NCI-H1048 (cell line): ENCODE measurements around the gene NUP205.

Experiments used
- DNase-seq: peaks from one replicate; lab custom pipeline; 2025; lab: John Stamatoyannopoulos, UW

NUP205 gene, protein sequence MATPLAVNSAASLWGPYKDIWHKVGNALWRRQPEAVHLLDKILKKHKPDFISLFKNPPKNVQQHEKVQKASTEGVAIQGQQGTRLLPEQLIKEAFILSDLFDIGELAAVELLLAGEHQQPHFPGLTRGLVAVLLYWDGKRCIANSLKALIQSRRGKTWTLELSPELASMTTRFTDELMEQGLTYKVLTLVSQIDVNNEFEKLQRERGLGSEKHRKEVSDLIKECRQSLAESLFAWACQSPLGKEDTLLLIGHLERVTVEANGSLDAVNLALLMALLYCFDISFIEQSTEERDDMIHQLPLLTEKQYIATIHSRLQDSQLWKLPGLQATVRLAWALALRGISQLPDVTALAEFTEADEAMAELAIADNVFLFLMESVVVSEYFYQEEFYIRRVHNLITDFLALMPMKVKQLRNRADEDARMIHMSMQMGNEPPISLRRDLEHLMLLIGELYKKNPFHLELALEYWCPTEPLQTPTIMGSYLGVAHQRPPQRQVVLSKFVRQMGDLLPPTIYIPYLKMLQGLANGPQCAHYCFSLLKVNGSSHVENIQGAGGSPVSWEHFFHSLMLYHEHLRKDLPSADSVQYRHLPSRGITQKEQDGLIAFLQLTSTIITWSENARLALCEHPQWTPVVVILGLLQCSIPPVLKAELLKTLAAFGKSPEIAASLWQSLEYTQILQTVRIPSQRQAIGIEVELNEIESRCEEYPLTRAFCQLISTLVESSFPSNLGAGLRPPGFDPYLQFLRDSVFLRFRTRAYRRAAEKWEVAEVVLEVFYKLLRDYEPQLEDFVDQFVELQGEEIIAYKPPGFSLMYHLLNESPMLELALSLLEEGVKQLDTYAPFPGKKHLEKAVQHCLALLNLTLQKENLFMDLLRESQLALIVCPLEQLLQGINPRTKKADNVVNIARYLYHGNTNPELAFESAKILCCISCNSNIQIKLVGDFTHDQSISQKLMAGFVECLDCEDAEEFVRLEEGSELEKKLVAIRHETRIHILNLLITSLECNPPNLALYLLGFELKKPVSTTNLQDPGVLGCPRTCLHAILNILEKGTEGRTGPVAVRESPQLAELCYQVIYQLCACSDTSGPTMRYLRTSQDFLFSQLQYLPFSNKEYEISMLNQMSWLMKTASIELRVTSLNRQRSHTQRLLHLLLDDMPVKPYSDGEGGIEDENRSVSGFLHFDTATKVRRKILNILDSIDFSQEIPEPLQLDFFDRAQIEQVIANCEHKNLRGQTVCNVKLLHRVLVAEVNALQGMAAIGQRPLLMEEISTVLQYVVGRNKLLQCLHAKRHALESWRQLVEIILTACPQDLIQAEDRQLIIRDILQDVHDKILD (N-terminal part only)

DNA sequence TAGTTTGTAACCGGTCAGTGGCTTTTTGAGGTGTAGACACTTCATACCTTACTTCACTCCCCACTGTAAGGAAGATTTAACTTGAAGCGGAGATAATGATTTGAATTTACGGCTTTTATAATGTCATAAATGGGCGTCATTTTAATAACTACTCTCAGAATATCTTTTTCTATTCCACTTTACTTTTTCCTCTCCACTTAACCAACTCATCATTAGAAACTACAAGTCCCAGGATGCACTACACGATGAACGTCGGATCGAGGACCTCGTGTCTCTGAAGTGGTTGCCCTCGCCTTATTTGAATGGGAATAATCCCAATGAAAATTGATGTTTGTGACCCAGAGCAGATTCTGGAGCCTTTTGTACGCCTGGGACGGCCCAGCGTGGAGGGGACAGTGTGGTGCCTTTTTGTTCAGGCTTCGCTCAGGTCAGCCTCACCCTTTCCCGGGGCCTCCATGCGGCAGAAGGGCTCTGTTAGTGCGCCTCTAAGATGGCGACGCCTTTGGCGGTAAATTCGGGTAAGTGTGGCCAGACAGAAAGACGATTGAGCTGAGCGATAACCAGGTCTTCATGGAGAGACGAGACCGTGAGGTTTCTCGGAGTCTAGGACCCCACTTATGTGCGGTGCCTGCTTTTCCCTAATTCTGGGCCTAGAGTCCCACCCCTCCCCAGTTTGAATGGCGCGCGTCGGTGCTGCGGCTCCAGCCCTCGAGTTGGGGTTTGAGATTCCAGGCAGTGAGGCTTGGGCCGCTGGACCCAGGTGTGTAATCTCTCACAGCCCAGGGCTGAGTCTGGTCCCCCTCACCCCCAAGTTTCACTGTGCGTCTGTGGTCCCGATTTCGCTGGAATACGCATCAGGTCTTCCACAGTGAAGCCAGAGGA lies at the start of gene NUP205:
NUP205 (plus strand) TSS at position 463 of the 882 bp plus-strand sequence; CDS start at position 491, 28 bp downstream.
- peak; percentile 87 for DNase-seq

DNA sequence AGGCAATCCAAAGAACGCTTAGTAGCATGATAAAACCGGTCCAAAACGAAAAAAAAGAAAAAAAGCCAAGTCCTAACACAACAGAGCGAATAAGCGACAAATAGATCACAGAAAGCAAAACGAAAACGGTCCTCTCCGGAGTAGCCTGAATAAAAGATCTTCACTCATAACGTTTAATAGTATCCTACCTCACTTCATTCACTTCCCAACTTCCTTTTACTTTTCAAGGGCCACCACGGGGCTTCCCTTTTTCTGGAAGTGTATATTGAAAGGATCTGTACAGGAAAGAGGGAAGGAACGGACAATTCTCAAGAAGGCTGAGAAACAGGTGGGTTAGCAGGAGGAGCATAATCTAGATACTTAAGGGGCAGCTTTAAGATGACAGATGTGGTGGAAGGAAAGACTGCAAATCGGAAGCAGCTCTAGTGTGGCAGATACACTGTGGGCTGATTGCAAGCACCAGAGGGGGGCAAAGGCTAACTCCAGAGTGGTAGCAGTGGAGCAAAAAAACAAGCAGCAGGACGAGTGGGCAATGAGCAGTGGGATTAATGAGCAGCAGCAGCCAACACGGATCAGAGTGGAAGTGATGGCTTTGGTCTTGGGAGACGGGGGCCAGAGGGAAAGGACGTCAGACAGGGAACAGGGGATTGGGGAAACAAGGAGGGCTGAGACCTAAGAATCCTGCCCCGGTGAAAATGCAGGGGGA lies 48.7 kb upstream of the NUP205 start:
- no peak for DNase-seq

DNA sequence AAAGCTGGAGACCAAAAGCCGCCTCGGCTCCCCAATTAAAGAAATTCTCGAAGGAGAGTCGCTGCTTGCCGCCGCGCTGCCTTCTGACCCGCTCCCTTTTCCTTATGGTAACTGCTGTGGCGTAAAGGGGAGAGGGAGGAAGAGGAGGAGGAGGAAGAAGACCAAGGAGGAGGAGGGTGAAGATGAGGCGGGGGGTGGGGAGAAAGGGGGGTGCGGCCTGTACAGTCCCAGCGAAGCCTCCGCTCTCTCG lies 48.2 kb upstream of the NUP205 start:
- DNase-seq: no peak

DNA sequence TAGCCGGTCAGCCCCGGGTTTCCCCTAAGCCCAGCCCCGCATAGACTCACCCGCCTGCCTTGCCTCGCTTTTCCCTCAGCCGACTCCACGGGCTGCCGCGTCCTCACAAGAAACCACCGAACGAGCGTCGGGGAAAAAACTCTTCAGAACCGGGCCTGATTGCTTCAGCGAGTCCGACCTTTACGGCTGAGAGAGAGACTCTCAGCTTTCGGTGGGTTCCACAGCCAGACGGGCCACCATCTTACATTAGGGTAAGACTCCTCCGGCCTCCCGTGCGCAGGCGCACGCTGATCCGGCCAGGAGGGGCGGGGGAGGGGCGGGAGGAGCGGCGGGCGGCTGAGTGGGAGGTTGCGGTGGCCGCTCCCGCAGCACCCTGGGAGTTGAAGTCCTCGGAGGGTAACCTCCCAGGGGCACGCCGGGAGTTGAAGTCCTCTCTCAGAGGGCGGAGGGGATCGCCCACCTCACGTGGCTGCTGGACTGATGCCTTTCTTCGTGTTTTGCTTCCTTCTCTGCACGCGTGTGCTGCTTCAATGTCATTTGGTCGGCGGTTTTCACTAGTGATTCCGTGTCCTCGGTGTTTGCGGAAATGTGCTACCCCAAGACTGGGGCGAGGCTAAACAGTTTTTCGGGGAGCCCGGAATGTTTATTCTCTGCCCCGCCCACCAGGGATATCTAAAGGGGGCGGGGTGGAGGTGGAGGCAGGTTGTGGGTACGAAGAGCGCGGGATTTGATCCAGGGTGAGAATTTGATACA lies 47.7 kb upstream of the NUP205 start, which contains the start of gene CNOT4:
CNOT4 (minus strand) TSS at position 264 of the 753 bp plus-strand sequence. CDS start 71,771 bp downstream, outside the sequence.
- DNase-seq: peak; percentile 86

DNA sequence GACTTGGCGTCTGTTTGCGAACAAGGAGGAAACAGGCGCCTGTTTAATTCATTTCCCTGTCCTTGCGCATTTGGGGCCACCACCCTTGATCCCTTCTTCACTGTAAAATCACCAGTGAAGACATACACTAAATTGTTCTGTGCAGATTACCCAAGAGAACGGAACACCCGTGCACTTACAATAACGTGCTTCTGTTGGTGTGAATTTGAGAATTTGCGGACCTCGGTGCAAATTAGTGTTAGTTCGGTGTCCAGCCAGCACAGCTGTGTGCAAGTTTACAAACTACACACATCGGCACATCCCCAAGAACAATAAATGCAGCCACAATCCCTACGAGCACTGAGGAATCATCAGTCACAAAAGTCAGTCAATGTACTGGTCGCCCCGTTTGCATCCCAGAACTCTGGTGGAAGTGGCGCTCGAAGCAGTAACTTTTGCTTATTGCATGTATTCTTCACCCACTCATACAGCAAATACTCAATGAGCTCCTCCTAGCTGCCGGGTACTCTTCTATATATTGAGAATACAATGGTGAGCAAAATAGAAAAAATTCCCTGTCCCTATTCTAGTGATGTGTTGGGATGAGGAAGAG lies 47.0 kb upstream of the NUP205 start:
- DNase-seq: no peak

DNA sequence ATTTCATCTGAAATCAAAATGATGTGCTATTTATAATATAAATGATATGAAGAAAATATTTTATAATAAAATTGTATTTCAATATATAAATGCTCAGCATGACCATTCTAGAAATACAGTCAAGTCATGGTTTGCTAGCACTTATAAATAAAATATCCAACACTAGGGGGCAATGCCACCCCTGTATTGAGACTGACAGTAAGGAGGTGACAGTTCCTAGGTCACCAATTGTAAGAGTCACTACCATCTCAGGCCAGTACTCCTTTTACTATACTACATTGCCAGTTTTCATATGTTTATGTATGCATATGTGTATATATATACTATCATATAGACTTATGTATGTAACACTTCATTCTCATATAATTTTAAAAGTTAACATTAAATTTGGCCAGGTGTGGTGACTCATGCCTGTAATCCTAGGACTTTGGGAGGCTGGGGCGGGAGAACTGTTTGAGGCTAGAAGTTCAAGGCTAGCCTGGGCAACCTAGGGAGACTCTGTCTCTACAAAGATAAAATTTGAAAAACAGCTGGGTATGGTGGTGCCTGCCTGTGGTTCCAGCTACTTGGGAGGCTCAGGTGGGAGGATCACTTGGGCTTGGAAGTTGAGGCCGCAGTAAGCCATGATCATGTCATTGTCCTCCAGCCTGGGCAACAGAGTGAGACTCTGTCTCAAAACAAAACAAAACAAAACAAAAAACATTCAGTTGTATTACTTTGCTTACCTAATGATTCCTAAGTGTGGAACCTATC lies 45.4 kb upstream of the NUP205 start:
- no peak for DNase-seq

DNA sequence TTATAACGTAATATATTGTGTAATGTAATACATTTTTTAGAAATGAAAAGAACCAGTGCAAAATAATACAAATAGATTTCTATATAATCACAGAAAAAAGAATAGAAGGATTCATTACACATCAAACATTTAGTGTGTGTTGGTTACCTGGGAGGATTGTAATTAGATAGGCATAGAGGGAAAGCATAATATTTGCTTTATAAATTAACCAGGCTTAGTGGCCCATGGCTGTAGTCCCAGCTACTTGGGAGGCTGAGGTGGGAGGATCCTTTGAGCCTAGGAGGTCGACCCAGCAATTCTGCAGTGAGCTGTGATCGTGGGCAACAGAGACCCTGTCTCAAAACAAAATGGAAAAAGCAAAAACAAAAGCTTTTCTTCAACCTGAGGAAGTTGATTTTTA lies 42.9 kb upstream of the NUP205 start:
- DNase-seq: no peak

DNA sequence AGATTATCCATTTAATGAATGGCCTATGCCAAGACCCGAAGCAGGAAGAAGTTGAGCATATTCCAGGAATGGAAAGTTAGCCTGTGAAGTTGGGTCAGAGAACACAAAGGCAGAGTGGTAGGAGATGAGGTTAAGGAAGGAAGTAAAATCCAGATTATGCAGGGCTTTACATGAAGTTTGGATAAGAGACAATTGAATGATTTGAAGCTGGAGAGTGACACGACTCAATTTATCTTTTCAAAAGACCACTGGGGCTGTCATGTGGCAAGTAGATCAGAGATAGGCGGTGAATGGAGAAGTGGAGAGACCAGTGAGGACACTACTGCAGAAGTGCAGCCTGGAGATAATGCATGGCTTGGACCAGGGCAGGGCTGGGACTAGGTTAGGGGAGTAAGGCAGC lies 40.7 kb upstream of the NUP205 start:
- no peak for DNase-seq

DNA sequence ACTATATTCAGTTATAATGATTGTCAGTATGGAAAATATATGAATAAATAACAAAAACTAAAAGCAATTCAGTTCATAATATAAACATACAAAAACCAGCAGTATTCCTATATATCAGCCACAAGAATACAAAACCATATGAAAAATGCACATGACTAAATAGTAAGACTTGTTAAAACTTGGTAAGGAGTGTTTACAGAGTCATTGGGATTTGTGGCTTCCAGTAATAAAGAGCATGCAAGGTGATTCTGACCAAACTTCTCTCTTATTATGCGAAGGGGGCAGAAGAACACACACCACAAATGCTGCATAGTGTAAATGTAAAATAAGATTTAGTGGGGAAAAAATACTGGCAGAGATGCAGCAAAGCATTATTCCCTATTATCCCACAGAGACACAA lies 39.0 kb upstream of the NUP205 start:
- DNase-seq: no peak

DNA sequence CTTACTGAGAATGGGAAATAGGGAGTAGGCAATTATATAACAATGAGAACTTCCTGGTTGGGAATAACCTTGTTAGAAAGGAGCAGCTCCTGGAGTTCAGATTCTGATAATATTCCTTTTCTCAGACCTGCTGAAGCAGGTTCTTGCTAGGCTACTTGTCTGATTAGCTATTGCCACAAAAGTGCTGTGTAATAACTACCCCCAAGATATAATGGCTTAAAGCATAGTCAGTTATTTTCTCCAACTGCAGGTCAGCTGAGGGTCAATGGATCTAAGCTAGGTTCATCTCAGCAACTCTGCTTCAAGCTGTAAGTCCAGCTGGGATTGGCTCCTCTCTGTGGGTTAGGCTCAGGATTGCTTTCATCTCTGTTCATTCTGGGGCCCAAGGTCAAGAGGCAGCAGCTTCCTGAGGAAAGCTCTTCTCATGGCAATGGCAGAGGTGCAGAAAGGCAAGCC lies 38.5 kb upstream of the NUP205 start:
- no peak for DNase-seq

DNA sequence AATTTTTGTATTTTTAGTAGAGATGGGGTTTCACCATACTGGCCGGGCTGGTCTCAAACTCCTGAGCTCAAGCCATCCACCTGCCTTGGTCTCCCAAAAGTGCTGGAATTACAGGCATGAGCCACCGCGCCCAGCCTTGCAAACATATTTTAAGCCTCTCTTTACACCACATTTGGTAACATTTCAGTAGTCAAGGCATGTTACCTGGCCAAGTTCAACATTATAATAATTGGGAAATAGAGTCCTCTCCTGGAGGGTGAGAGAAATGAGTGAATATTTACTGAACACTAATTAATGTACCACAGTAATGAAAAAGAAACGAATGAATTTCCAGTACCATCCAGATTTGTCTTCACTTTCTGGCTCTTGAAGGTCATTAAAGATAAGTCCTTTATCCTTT lies 37.8 kb upstream of the NUP205 start:
- no peak for DNase-seq

DNA sequence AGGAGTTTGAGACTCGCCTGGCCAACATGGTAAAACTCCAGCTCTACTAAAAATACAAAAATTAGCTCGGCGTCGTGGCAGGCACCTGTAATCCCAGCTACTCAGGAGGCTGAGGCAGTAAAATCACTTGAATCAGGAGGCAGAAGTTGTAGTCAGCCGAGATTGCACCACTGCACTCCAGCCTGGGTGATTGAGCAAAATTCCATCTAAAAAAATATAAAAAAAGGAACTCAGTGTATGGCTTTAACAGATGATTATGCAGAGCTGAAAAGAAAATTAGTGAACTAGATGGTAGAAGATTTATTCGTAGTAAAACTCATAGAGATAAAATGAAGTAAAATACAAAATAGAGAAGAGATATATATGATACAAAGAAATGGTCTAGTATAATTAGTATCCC lies 35.2 kb upstream of the NUP205 start:
- DNase-seq: no peak

DNA sequence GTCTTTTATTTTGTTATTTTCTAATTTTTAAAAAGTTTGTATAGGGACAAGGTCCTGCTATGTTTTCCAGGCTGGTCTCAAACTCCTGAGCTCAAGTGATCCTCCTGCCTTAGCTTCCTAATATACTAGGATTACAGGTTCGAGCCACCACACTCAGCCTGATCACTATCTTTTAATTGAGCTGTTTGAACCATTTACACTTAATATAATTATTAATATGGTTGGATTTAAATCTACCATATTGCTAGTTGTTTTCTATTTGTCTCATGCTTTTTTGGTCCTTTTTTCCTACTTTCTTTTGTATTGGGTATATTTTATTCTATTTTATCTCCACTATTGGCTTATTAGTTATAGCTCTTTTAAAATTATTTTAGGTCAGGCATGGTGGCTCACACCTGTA lies 34.6 kb upstream of the NUP205 start:
- no peak for DNase-seq

DNA sequence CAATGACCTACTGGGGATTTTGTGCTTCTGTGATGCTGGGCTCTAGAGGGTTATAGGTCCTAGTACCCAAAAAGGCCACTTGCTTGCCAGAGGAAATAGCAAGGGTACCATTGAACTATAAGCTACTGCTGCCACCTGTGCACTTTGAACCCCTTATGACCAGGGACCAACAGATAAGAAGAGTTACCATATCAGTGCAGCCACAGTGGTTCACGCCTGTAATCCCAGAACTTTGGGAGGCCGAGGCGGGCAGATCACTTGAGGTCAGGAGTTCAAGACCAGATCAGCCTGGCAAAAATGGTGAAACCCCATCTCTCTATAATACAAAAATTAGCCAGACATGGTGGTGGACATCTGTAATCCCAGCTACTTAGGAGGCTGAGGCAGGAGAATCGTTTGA lies 32.3 kb upstream of the NUP205 start:
- DNase-seq: no peak

DNA sequence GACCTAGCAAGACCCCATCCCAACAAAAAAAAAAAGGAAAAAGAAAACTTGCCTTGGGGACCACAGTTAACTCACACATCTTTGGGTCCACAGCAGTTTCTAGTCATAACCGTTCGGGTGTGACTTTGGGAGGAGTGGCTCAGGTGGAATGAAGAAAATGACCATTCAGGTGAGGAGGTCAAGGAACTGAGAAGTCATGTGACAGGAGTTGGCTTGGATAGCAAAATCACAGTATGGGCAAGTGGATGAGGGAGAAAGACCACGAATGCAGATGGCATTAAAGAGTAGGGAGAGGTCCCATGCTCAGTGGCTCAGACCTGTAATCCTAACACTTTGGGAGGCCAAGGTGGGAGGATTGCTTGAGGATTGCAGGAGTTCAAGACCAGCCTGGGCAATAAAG lies 30.7 kb upstream of the NUP205 start:
- no peak for DNase-seq

DNA sequence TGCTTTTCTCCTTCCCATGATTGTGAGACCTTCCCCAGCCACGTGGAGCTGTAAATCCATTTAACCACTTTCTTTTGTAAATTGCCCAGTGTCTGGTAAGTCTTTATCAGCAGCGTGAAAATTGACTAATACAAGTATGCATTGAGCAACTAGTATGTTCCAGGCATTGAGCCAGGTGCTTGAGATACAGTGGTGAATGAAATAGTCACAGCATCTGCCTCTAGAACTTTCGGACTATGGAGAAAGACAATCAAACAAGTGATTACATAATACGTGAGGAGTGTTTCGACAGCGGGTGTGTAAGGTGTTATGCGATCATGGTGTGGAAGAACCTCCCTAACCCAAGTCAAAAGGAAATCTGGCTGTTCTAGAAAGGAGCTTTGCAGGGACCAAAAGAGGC lies 21.6 kb upstream of the NUP205 start:
- no peak for DNase-seq

DNA sequence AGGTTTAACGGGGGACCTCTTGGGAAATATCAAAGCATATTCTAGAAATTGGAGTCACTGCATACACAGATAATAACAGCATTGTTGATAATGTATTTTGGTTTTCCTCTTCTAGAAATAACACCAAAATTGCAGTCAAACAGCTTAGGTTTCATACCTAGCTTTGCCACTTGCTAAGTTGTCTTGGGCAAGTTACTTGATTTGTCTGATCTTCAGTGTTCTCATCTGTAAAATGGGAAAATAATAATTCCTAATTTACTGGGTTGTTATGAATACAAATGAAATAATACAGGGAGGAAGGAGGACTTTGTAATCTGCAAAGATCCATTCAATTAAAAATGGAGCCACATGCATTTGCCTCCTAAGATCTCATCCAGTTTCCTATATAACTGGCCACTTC lies 20.3 kb upstream of the NUP205 start:
- no peak for DNase-seq

DNA sequence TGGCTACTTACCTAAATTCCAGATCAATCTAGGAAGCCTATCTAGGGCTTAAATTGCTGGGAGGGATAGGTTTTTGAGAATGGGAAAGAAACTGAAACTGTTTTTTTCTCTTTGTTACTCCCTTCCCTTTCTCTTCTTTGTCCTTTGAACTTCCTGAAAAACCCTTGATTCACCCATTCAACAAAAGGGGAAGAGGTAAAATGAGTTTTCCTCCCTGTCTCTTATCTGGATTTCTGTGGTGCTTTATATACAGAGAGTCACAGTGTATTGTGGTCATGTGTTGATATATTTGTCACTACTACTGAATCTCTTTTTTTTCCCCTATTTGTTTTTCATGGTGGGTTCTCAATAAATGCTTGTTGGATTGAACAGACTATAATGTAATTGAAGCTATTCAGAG lies 19.8 kb upstream of the NUP205 start:
- no peak for DNase-seq

DNA sequence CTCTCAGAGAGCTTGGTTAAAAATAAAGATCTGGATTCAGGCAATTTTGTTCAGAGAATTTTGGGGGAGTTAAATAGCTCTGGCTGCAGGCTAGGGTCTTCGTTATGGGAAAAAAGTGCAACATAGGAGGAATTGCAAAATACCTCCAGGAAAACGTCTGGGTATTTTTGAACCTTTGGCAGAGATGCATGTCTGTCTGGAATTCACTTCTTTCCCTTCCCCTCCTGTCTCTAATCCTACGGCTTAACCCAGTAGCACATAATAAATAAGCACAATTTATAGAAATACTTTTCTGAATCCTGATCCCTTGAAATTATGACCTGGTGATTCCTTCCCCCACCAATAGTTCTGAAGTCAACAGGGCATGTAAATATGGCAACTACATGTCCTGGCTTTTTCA lies 19.3 kb upstream of the NUP205 start:
- DNase-seq: no peak
